ENCODE data around the gene EXO1. TPM values are rescaled to one million over a fixed set of nuclear protein-coding genes. Genes with fewer than 3 reads are reported as not detected.

Gene EXO1
- total RNA-seq (2022; extraction: Qiagen RNA extraction; ENCODE audit: low read depth): 18.5 to 26.1 TPM (median 24.6 TPM) in 5 replicates

DNA sequence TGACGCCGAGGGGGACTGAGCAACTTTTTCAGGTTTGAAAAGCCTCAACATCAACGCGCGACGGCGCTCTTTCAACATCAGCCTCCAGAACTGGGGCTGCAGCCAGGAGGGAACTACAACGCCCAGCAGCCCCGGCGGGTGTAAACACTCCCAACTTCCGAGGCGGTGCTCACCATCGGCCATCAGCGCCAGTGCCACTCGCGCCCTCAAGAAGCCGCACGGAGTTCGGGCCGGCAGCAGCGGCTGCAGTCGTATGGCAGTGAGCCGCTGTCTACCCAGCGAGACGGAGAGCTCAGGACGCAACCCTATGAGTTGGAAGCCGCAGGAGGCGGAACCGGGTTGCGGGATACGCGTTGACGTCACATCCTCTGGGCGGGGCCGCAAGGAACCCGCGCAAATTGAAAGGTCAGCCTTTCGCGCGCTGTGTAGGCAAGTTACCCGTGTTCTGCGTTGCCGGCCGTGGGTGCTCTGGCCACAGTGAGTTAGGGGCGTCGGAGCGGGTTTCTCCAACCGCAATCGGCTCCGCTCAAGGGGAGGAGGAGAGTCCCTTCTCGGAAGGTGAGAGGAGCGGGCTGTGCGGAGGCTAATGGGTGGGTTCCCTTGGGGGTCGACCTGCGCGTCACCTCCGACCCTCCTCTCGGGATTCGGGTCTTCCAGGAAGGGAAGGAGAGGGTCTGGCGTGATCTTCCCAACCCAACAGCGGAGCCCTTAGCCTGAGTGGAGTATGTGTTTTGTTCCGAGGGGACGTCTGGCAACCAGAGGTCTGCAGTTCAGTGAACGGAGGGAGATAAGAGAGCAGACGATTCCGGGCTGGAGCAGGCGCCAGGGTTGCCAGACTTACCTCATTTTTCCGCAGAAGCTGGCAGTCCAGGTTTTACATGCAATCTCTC, at the start of gene EXO1:
EXO1 (plus strand) TSS at position 409 of the 890 bp plus-strand sequence. CDS start 2,222 bp downstream, outside the sequence.

Other genes starting within 250 kb of the EXO1 start
- 6.7 to 10.7 TPM (median 8.8 TPM) in 5 replicates for gene CHML, start 207.8 kb upstream of the EXO1 start, total RNA-seq (2022; extraction: Qiagen RNA extraction; ENCODE audit: low read depth)
- gene OPN3, start 207.8 kb upstream of the EXO1 start, total RNA-seq (2022; extraction: Qiagen RNA extraction; ENCODE audit: low read depth): 56.4 to 69.2 TPM (median 61.8 TPM) in 5 replicates
- not detected in 5 replicates for gene WDR64, start 195.9 kb upstream of the EXO1 start, total RNA-seq (2022; extraction: Qiagen RNA extraction; ENCODE audit: low read depth)
- gene BECN2, start 109.6 kb downstream of the EXO1 start, total RNA-seq (2022; extraction: Qiagen RNA extraction; ENCODE audit: low read depth): not detected in 5 replicates
- gene MAP1LC3C, start 150.9 kb downstream of the EXO1 start, total RNA-seq (2022; extraction: Qiagen RNA extraction; ENCODE audit: low read depth): 0.17 to 0.39 TPM (median 0.24 TPM) in 4 of 5 replicates, not detected in the other